ENCODE measurements around the gene INA. TPM values are rescaled to one million over a fixed set of nuclear protein-coding genes. Genes with fewer than 3 reads are reported as not detected.

INA gene
- total and polyA plus RNA-seq, 2 donors from 2014 or later = 0.16 TPM; not detected in 1

DNA sequence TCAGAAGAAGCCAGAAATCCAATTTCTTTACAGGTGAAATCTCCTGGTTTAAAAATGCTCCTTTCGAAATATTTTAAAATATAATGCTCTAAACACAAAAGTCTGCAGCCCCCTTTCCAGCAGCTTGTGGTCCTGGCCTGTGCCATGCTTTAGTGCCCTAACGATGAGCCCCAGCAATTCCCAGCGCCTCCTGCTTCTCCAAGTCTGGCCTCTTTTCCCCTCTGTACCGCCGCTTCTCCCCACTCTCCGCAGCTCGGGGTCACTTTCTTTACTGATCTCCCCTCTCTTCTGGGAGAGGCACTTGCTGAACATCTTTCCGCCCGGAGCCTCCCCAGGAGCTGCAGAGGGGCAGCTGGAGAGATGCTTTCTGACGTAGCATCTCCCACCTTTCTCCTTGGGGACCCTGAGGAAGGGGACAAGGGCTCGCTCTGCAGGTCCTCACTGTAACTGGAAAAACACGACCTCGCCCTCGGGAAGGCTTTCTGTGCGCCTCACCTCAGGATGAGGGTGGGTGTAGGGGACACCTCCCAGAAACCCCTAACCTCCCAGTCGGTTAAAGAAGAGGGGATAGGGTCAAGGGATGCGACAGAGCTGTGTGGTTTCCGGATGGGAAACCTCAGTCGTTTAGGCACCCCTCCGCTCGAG, 565 bp upstream of the INA start:
- H3K9me3 ChIP-seq (ENCODE audit: control insufficient read depth in 2 of 3, insufficient read depth in 1 of 3, low read length in 3 of 3) = no peaks in the 10 kb centered on the region
- peaks cover 13% of the 10 kb centered on the region for H3K27me3 ChIP-seq (ENCODE audit: control insufficient read depth, insufficient read depth, low read length)
- no peak overlapping the region for H3K9ac ChIP-seq (ENCODE audit: low read length in 3 of 3)
- DNase-seq (no peak), FAIRE-seq (no peak)
- H3K4me3 ChIP-seq (ENCODE audit: low read length in 3 of 3) = no peak overlapping the region
- intact Hi-C loops (cut with DNase I) = no loop called here
- H3K27ac ChIP-seq (ENCODE audit: low read depth in 2 of 2, low read length in 2 of 2) = no peak overlapping the region
- peaks cover 0 to 8% (median 0%) of the 10 kb centered on the region in 3 donors for H3K4me1 ChIP-seq (ENCODE audit: control insufficient read depth in 2 of 3, insufficient read depth in 2 of 3, low read depth in 1 of 3, low read length in 3 of 3)
- H3K36me3 ChIP-seq (ENCODE audit: control insufficient read depth in 2 of 3, insufficient read depth in 3 of 3, low read length in 3 of 3) = no peaks in the 10 kb centered on the region
- TF ChIP-seq CTCF (IDR thresholded peaks at IDR 0.05; ENCODE audit: borderline replicate concordance, extremely low read depth, insufficient read depth) = no peak

DNA sequence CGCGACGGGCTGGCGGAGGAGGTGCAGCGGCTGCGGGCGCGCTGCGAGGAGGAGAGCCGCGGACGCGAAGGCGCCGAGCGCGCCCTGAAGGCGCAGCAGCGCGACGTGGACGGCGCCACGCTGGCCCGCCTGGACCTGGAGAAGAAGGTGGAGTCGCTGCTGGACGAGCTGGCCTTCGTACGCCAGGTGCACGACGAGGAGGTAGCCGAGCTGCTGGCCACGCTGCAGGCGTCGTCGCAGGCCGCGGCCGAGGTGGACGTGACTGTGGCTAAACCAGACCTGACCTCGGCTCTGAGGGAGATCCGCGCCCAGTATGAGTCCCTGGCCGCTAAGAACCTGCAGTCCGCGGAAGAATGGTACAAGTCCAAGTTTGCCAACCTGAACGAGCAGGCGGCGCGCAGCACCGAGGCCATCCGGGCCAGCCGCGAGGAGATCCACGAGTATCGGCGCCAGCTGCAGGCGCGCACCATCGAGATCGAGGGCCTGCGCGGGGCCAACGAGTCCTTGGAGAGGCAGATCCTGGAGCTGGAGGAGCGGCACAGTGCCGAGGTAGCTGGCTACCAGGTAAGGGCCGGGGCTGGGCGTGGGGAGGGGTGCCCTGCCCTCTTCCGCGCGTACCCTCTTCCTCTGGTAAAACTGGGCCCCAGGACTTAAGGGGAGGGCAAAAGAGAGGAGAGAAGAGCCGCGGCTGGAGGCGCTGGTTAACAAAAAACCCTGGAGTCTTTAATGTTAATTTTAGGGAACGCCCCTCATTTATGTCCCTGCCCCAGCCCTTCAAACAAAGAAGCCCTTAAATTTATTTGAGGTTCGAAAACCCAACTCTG, 987 bp downstream of the INA start:
- no peak for TF ChIP-seq CTCF (IDR thresholded peaks at IDR 0.05; ENCODE audit: borderline replicate concordance, extremely low read depth, insufficient read depth)
- no peaks in the 10 kb centered on the region for H3K36me3 ChIP-seq (ENCODE audit: control insufficient read depth in 2 of 3, insufficient read depth in 3 of 3, low read length in 3 of 3)
- H3K4me1 ChIP-seq (ENCODE audit: control insufficient read depth in 2 of 3, insufficient read depth in 2 of 3, low read depth in 1 of 3, low read length in 3 of 3) = peaks cover 0 to 8% (median 0%) of the 10 kb centered on the region in 3 donors
- H3K4me3 ChIP-seq (ENCODE audit: low read length in 3 of 3) = no peak overlapping the region
- intact Hi-C loops (cut with DNase I) = no loop called here
- no peaks in the 10 kb centered on the region for H3K9me3 ChIP-seq (ENCODE audit: control insufficient read depth in 2 of 3, insufficient read depth in 1 of 3, low read length in 3 of 3)
- no peak overlapping the region for H3K9ac ChIP-seq (ENCODE audit: low read length in 3 of 3)
- FAIRE-seq (no peak), DNase-seq (no peak)
- H3K27me3 ChIP-seq (ENCODE audit: control insufficient read depth, insufficient read depth, low read length) = peaks cover 13% of the 10 kb centered on the region
- H3K27ac ChIP-seq (ENCODE audit: low read depth in 2 of 2, low read length in 2 of 2) = no peak overlapping the region

DNA sequence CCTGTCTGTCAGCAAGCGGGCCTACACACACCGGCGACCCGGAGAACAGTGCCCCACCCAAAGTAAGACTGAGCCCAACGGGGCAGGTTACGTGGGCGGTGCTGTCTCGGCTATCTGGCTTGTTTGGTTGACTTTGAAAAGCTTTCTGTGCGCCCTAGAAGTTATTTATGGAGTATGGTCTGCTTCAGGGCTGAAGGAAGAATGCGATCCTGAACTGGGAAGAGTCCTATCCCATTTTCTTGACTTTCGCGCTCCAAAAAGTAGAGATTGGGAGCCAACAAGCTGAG, 1.5 kb downstream of the INA start:
- no peak overlapping the region for H3K27ac ChIP-seq (ENCODE audit: low read depth in 2 of 2, low read length in 2 of 2)
- no peaks in the 10 kb centered on the region for H3K9me3 ChIP-seq (ENCODE audit: control insufficient read depth in 2 of 3, insufficient read depth in 1 of 3, low read length in 3 of 3)
- H3K4me3 ChIP-seq (ENCODE audit: low read length in 3 of 3) = no peak overlapping the region
- no peak overlapping the region for H3K9ac ChIP-seq (ENCODE audit: low read length in 3 of 3)
- no peak for DNase-seq
- intact Hi-C loops (cut with DNase I) = no loop called here
- H3K4me1 ChIP-seq (ENCODE audit: control insufficient read depth in 2 of 3, insufficient read depth in 2 of 3, low read depth in 1 of 3, low read length in 3 of 3) = peaks cover 0 to 8% (median 0%) of the 10 kb centered on the region in 3 donors
- peaks cover 13% of the 10 kb centered on the region for H3K27me3 ChIP-seq (ENCODE audit: control insufficient read depth, insufficient read depth, low read length)
- no peaks in the 10 kb centered on the region for H3K36me3 ChIP-seq (ENCODE audit: control insufficient read depth in 2 of 3, insufficient read depth in 3 of 3, low read length in 3 of 3)
- no peak for TF ChIP-seq CTCF (IDR thresholded peaks at IDR 0.05; ENCODE audit: borderline replicate concordance, extremely low read depth, insufficient read depth)
- FAIRE-seq = no peak
